GM20000 (cell line): ENCODE data around the gene MYL4.

Experiments used
- DNase-seq: peaks from one replicate; pipeline ENCODE4 v3.0.0; 2012; ENCODE audit warnings: low spot score
- TF ChIP-seq, protein P1 (sequence below): IDR thresholded peaks from 2 replicates; pipeline ENCODE4 v1.5.1; 2012; ENCODE audit warnings: mild to moderate bottlenecking, control low read depth; ENCODE audit errors: extremely low read depth, missing control alignments

Gene MYL4

DNA sequence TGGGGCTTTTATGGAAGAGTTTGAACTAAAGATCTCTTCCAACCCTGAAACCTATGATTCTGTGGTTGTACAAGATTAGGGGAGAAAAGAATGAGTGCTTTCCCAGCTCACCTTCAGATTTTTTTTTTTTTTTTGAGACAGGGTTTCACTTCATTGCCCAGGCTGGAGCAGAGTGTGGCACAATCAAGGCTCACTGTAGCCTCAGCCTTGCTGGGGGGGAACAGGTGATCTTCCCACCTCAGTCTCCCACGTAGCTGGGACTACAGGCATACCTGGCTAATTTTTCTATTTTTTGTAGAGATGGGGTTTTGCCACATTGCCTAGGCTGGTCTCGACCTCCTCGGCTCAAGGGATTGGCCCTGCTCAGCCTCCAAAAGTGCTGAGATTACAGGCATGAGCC, 22.7 kb downstream of the MYL4 start:
- DNase-seq, result no peak
- TF ChIP-seq, protein P1, sequence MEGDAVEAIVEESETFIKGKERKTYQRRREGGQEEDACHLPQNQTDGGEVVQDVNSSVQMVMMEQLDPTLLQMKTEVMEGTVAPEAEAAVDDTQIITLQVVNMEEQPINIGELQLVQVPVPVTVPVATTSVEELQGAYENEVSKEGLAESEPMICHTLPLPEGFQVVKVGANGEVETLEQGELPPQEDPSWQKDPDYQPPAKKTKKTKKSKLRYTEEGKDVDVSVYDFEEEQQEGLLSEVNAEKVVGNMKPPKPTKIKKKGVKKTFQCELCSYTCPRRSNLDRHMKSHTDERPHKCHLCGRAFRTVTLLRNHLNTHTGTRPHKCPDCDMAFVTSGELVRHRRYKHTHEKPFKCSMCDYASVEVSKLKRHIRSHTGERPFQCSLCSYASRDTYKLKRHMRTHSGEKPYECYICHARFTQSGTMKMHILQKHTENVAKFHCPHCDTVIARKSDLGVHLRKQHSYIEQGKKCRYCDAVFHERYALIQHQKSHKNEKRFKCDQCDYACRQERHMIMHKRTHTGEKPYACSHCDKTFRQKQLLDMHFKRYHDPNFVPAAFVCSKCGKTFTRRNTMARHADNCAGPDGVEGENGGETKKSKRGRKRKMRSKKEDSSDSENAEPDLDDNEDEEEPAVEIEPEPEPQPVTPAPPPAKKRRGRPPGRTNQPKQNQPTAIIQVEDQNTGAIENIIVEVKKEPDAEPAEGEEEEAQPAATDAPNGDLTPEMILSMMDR, result no peak

DNA sequence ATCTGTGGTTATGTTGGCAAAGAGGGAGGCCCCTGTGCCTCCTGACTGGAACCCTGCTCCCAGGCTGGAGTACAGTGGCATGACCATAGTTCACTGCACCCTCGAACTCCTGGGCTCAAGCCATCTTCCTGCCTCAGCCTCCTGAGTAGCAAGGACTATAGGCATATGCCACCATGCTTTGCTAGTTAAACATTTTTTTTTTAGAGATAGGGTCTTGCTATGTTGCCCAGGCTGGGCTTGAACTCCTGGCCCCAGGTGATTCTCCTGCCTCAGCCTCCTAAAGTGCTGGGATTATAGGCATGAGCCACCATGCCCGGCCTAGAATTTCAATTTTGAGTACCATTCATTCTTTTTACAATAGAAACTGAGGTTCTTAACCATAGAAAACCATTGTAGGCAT, 23.3 kb downstream of the MYL4 start:
- no peak for DNase-seq
- TF ChIP-seq, protein P1, result no peak

GRCh38 chr17:47235506-47235905, 26.4 kb downstream of the MYL4 start:
- TF ChIP-seq, protein P1, result no peak
- no peak for DNase-seq

- TF ChIP-seq, protein P1, result no peak
- no peak for DNase-seq
These were observed 26.8 kb downstream of the MYL4 start for GRCh38 chr17:47235923-47236322.

- DNase-seq, result no peak
- TF ChIP-seq, protein P1, result no peak
These were observed 28.7 kb downstream of the MYL4 start for GRCh38 chr17:47237841-47238240.

DNA sequence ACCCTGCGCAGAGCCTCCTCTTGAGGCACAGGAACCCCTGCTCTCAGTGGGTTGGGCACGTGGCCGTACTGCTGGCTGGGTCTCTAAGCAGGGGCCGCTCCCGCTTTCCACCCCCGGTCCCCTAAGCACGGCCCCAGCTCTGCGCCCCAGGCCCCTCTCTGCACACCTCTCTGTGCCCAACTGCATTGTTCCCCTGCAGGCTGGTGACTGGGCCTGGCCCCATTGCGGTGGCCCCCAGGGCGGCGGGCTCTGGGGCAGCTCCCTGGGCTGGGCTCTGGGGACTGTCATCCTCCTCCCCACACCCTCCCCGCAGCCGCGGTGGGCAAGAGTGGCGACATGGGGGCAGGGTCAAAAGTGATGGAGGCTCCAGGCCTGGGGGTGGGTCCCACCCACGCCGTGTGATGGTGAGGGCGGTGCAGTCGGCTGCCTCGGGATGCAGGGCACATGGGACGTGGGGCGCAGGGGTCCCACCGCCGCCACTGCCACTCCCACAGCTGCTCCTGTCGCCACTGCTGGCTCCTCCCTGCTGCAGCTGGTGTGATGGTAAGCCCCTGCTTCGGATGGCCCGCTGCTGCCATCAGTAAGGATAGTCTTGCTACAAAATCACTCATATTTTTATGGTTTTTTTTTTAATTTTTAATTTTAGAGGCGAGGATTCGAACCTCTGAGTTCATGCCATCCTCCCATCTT, 29.3 kb downstream of the MYL4 start:
- TF ChIP-seq, protein P1, result no peak
- DNase-seq, result no peak

GRCh38 chr17:47239619-47239966, 30.4 kb downstream of the MYL4 start:
- no peak for DNase-seq
- TF ChIP-seq, protein P1, result no peak
